ENCODE results near the gene TAPBP. TPM values are rescaled to one million over a fixed set of nuclear protein-coding genes. Genes with fewer than 3 reads are reported as not detected.

TAPBP gene
- total RNA-seq, 2 donors from 2014 or later, result 50.3 to 108 TPM

- DNase-seq (peak; percentile 64 to 76 (median 72)), ATAC-seq (no peak)
- Histone ChIP-seq H3K4me3 (no peak overlapping the region), H3K27ac (peak overlapping the region in 3 of 4 donors; percentile 34 to 71 (median 50)), H3K27me3 (no peaks in the 10 kb centered on the region), H3K9me3 (no peaks in the 10 kb centered on the region), H3K4me1 (peaks cover 58% of the 10 kb centered on the region), H3K36me3 (replicated peaks in 1 of 2; ENCODE audit: insufficient read depth in 1 of 2, low read depth in 2 of 2) (peaks cover 3 to 4% of the 10 kb centered on the region in 2 donors)
- intact Hi-C loops (cut with DNase I), result no loop called here
- no peak for TF ChIP-seq CTCF (IDR thresholded peaks at IDR 0.05)
- peak in 1 of 3 donors; percentile 4 for TF ChIP-seq POLR2A (IDR thresholded peaks at IDR 0.05)
- WGBS, 2 donors, result 70 to 73% methylated on average over 31 to 32 of the region's 32 CpGs
These were observed 6.7 kb upstream of the TAPBP start for GRCh38 chr6:33320315-33321181.

- intact Hi-C loops (cut with DNase I), result no loop called here
- no peak for DNase-seq
- Histone ChIP-seq H3K36me3 (replicated peaks in 1 of 2; ENCODE audit: insufficient read depth in 1 of 2, low read depth in 2 of 2) (peaks cover 3 to 4% of the 10 kb centered on the region in 2 donors), H3K4me1 (peaks cover 64% of the 10 kb centered on the region), H3K27ac (peak overlapping the region in 3 of 4 donors; percentile 34 to 71 (median 50)), H3K4me3 (no peak overlapping the region), H3K9me3 (no peaks in the 10 kb centered on the region), H3K27me3 (no peaks in the 10 kb centered on the region)
- no peak for ATAC-seq
- TF ChIP-seq CTCF (IDR thresholded peaks at IDR 0.05) (no peak), POLR2A (IDR thresholded peaks at IDR 0.05) (no peak)
- WGBS, 2 donors, result 81 to 91% methylated on average over 3 of the region's 3 CpGs
These were observed 6.0 kb upstream of the TAPBP start for GRCh38 chr6:33319939-33320314.

- TF ChIP-seq POLR2A (IDR thresholded peaks at IDR 0.05), result no peak
- TF ChIP-seq CTCF (IDR thresholded peaks at IDR 0.05), result no peak
- 58 to 69% methylated on average over 8 of the region's 8 CpGs for WGBS, 2 donors
- intact Hi-C loops (cut with DNase I), result no loop called here
- DNase-seq (no peak), ATAC-seq (no peak)
- no peak overlapping the region for H3K4me3 ChIP-seq
- H3K4me1 ChIP-seq, result peaks cover 65% of the 10 kb centered on the region
- no peaks in the 10 kb centered on the region for H3K27me3 ChIP-seq
- peaks cover 3 to 4% of the 10 kb centered on the region in 2 donors for H3K36me3 ChIP-seq (replicated peaks in 1 of 2; ENCODE audit: insufficient read depth in 1 of 2, low read depth in 2 of 2)
- peak overlapping the region in 3 of 4 donors; percentile 78 to 86 (median 84) for H3K27ac ChIP-seq
- no peaks in the 10 kb centered on the region for H3K9me3 ChIP-seq
These were observed 4.7 kb upstream of the TAPBP start for GRCh38 chr6:33318426-33319073.

- WGBS, 2 donors, result 1 to 3% methylated on average over 34 to 37 of the region's 44 CpGs
- peaks cover 63% of the 10 kb centered on the region for H3K4me1 ChIP-seq
These were observed 4.0 kb upstream of the TAPBP start, which contains the start of gene ZBTB22 for GRCh38 chr6:33317669-33318425. Gene ZBTB22 (minus strand): TSS chr6:33317744. CDS start chr6:33316916, 828 bp downstream.

More at GRCh38 chr6:33317669-33318425, 4.0 kb upstream of the TAPBP start, which contains the start of gene ZBTB22:
- peak in 1 of 7 experiments; percentile 19 for TF ChIP-seq CTCF (IDR thresholded peaks at IDR 0.05)
- peak in 2 of 3 donors; percentile 41 to 44 for TF ChIP-seq POLR2A (IDR thresholded peaks at IDR 0.05)
- Histone ChIP-seq H3K27ac (peak within 1 kb of the TSS; percentile 76 to 86 (median 81)), H3K36me3 (replicated peaks in 1 of 2; ENCODE audit: insufficient read depth in 1 of 2, low read depth in 2 of 2) (peaks cover 3 to 4% of the 10 kb centered on the region in 2 donors), H3K27me3 (no peaks in the 10 kb centered on the region), H3K4me3 (peak within 1 kb of the TSS; percentile 8 to 67), H3K9me3 (no peaks in the 10 kb centered on the region)
- intact Hi-C loops (cut with DNase I), result no loop called here
- DNase-seq (peak; percentile 100), ATAC-seq (peak; percentile 84)
